NCI-H187 treated with DMSO at 0.1 percent for 48 hours (cell line): ENCODE results near the gene MICALL1.

Experiments
- DNase-seq: peaks from one replicate; lab custom pipeline; 2025; lab: John Stamatoyannopoulos, UW

The MICALL1 gene

GRCh38 chr22:37905534-37906363 is at the start of gene MICALL1:
Gene MICALL1 (plus strand): TSS chr22:37906297. CDS start chr22:37906423, 126 bp downstream.
- no peak for DNase-seq

- DNase-seq, result no peak
Observed at GRCh38 chr22:37860796-37861421, 45.2 kb upstream of the MICALL1 start.

DNA sequence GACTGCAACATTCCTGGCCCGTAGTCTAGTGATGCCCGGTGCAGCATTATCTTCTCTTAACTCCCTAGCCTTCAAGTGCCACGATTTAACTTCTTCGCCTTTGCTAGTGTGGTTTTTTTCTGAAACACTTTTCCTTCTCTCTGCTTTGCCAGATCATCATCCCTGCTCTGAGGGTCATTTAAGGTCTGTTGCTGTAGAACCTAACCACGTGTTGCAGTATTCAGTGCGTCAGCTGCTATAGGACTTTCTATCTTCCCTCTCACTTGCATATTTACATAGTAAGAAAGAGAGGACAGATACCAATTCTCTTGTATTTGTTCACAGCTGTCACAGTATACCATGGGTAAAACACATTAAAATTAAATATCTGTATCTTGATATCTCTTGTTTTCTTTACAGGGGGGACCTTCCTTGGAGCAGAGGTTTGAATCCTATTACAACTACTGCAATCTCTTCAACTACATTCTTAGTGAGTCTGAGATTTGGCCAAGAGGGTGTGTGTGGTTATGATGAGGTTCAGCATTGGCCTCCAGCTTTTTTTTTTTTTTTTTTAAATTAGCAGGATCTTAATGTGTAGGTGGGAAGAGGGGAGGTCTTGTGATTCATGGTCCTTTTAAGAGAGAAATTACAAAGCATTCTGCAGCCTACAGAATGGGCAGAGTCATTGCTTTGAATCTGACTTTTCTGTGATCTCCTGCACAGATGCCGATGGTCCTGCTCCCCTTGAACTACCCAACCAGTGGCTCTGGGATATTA is 43.3 kb upstream of the MICALL1 start:
- DNase-seq, result no peak

DNA sequence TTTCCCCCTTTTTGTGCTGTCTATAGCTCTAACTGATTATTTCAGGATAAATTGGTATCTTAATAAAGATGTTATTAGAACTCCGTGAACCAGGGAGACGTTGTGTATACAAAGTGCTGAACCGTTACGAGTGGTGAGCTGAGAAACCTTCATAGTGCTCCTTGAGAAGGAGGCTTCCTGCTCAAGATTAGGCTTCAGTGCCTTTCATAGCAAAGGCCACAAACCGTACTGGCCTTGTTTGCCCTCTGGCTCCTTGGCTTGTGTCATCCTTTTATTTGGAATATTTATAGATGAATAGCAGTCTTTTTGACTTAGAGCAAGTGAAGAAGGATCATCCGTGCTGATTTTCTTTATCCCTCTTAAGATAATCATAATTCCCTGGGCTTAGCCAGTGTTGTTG is 40.6 kb upstream of the MICALL1 start:
- DNase-seq, result no peak

GRCh38 chr22:37870273-37870672 is 35.8 kb upstream of the MICALL1 start:
- DNase-seq, result no peak

DNA sequence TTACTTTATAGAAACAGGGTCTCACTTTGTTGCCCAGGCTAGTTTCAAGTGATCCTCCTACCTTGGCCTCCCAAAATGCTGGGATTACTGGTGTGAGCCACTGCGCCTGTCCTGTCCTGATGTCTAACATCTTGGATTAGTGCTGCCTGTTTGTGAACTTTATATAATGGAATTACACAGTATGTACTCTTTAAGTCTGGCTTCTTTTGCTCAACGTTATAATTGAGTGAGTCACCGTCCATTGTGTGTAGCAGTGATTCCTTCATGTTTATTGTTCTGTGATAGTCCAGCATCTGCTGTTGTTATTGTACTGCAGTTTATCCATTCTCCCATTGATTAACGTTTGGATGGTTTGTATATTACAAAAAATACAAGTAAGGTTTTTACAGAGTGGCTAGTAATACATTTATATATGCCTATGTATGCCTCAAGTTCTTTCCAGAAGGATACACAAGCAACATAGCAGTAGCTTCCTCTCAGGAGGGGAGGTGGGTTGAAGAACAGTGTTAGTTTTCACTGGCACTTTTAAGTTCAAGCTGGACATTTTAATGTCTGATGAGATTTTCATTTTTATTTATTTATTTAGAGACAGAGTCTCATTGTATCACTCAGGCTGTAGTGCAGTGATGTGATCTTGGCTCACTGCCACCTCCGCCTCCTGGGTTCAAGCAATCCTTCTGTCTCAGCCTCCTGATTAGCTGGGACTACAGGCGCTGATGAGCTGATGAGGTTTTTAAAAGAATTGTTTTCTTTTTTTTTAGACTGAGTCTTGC is 25.2 kb upstream of the MICALL1 start:
- DNase-seq, result no peak

DNA sequence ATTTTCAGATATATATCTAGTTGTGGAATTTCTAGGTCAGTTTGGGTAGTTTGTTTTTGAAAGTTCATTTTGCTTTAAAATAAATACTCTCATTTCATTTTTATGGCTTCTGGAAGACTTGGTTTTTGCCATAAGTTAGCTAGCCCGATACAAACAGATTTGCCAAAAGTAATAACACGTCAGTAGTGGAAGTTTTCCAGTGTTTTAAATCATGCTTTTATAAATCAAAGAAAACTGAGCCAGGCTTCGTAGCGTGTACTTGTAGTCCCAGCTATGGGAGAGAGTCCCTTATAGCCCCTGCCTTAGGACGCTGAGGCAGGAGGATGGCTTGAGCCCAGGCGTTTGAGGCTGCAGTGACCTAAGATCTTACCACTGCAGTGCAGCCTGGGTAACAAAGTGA is 21.7 kb upstream of the MICALL1 start:
- DNase-seq, result no peak

- no peak for DNase-seq
Observed at GRCh38 chr22:37887584-37888378, 18.3 kb upstream of the MICALL1 start.

- DNase-seq, result no peak
Observed at GRCh38 chr22:37891926-37892325, 14.2 kb upstream of the MICALL1 start.

DNA sequence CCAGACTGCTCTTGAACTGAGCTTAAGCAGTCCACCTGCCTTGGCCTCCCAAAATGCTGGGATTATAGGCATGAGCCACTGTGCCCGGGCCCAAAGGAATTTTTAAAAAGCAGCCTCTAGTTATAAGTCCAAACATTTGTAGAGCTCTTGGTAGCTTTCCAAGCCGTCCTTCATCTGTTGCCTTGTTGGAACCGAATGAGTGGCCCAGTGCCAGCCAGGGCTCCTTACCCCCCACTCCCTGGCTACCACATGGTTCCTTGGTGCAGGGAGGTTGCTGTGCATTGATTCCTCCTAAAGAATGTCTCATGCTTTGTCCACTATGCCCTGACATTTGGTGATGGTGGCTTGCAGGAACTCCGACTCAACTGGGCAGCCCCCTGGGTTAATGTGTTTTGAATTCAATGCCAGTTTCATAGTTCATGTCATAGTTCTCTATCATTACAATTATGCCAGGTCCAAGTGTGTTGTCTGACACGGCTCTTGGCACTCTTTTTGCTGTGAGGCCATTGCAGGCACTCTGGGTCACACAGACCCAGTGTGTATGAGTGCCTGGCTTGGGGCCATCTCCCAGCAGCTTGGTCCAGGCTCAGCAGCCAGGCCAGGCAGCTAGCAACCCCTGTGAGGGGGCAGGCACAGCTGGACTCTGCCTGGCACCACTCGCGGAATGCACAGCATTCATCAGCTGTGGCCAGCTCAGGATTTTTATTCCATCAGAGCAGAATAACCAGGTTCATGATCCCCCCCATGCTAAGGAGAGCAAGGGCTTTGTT is 13.3 kb upstream of the MICALL1 start:
- no peak for DNase-seq

GRCh38 chr22:37893583-37893983 is 12.5 kb upstream of the MICALL1 start:
- DNase-seq, result no peak

- no peak for DNase-seq
Observed at GRCh38 chr22:37894939-37895670, 11.0 kb upstream of the MICALL1 start.

GRCh38 chr22:37896181-37896592 is 9.9 kb upstream of the MICALL1 start:
- no peak for DNase-seq

GRCh38 chr22:37896939-37897338 is 9.2 kb upstream of the MICALL1 start:
- DNase-seq, result no peak

DNA sequence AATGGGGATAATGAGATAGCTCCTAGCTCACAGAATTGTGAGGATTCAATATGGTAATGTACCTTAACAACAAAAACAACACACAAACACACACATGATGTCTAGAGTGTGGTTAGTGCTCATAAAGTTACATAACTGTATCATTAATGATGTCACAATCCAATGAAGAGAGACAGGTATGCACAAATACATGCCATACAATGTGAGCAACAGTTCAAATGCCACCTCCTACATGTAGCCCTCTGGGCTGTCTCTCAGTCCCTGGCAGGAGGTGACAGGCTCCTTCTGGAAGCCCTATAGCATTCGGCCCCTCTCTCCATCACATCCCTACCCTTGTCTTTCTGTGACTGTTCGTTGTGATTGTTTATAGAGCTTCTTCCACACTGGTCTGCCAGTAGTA is 8.3 kb upstream of the MICALL1 start:
- DNase-seq, result no peak

DNA sequence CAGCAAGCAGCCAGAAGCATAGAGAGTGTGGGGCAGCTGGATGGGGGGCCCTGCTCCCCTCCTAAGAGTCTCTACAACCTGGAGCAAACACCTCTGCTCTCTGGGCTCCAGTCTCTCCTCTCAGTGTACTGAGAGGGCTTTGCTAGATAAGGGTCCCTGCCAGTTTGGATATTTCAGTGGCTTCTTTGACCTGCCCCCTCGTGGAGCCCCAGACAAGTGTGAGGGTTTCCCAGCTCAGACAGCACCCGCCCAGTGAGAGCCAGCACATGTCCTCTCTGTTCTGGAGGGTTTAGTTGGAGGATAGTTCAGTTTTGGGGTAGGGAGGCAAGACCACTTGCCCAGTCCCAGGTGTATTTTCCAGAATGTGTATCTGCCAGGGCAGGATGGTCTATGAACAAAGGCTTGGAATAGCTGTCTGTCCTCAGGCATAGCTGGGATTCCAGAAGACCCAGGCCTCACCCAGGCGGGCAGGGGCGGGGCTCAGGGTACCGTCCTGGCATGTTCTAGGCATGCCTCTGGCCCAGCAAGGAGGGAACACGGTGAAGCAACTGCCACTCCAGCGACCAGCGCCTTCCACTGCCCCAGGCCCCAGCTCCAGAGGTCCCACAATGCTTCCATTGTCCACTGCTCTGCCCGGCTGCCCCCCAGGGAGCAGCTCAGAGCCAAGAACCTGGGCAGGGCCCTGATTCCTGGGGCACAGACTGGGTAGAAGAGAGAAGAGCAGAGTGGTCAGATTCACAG is 7.5 kb upstream of the MICALL1 start:
- DNase-seq, result no peak

DNA sequence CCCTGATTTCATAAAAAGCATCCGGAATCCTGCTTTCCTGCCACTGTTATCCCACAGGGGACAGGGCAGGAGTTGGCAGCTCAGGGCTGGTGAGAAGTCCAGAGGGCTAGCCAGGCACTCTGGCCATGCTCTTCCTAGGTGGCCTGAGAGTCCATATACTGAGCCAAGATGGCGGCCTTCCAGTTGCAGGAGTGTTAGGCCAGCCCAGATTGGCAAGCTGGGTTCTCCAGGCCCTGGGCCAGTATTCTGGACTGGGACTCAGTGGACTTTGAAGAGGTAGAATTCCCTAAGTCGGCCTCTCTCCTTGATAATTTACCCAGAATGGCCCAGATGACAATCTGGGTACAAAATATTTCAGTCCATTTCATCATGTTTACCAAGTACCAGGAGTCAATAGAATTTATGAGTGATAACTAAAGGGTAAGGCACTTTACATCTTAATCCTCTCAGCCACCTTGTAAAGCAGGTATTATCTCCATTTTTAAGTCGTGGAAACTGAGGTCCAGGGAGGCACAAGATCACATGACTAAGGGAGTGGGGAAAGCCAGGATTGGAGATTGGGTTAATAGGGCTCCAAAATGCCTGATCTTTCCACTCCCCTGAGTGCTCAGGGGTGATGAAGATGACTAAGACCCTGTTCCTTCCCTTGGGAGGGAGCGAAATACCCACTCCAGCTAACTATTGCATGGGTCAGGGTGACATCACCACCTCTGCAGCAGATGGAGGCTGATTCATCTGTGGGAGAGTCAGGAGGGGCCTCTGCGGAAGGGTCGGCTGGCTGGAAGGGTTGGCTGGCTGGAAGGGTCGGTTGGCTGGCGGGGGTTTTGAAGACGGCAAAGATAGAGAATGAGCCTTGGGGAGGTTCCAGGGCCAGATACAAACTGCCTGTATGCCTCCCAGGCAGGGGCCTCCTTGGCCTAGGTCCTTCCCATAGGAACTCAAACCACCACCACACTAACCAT is 1.2 kb upstream of the MICALL1 start:
- DNase-seq, result no peak
